GM23338 (cell line): Measurements from ENCODE around the gene PHACTR2. TPM values are rescaled to one million over a fixed set of nuclear protein-coding genes. Genes with fewer than 3 reads are reported as not detected.

Source experiments
- ATAC-seq: fragments of 200-7000 bp; cut with Tn5 transposase; 3 replicates; pipeline ENCODE4 v1.9.1; 2020
- DNase-seq: peaks from one replicate; pipeline ENCODE4 v3.0.0-alpha.2; 2015; ENCODE audit warnings: low spot score
- H2AFZ ChIP-seq: fragments of 200-600 bp; sonication (generic); 2 replicates; pipeline ENCODE4 v1.8.0; 2016; ENCODE audit warnings: antibody characterized with exemption, mild to moderate bottlenecking, moderate library complexity
- H3F3A ChIP-seq: fragments of 200-600 bp; sonication (generic); replicated peaks from 2 replicates; pipeline ENCODE4 v1.8.0; 2017; ENCODE audit warnings: antibody characterized with exemption, mixed run types, low read depth
- H3K27ac ChIP-seq: fragments of 200-600 bp; sonication (generic); 2 replicates; pipeline ENCODE4 v1.6.1; 2016; ENCODE audit warnings: low read depth
- H3K27me3 ChIP-seq: fragments of 200-600 bp; sonication (generic); 2 replicates; pipeline ENCODE4 v1.8.0; 2016; ENCODE audit warnings: mild to moderate bottlenecking, mixed run types, moderate library complexity; ENCODE audit not compliant: insufficient read depth
- H3K36me3 ChIP-seq: fragments of 200-600 bp; sonication (generic); 2 replicates; pipeline ENCODE4 v1.8.0; 2016; ENCODE audit warnings: mild to moderate bottlenecking; ENCODE audit not compliant: insufficient read depth
- H3K4me1 ChIP-seq: fragments of 200-600 bp; sonication (generic); 2 replicates; pipeline ENCODE4 v1.8.0; 2016; ENCODE audit warnings: mild to moderate bottlenecking, moderate library complexity; ENCODE audit not compliant: insufficient read depth
- H3K4me2 ChIP-seq: fragments of 200-600 bp; sonication (generic); 2 replicates; pipeline ENCODE4 v1.7.1; 2017; ENCODE audit warnings: mixed run types
- H3K4me3 ChIP-seq: fragments of 200-600 bp; sonication (generic); 2 replicates; pipeline ENCODE4 v1.6.1; 2016; ENCODE audit warnings: mixed run types
- H3K79me2 ChIP-seq: fragments of 200-600 bp; sonication (generic); replicated peaks from 2 replicates; pipeline ENCODE4 v1.8.0; 2017; ENCODE audit warnings: mild to moderate bottlenecking; ENCODE audit not compliant: insufficient read depth
- H3K9me2 ChIP-seq: fragments of 200-600 bp; sonication (generic); 2 replicates; pipeline ENCODE4 v1.8.0; 2017; ENCODE audit not compliant: insufficient read depth
- H4K20me1 ChIP-seq: fragments of 200-600 bp; sonication (generic); replicated peaks from 2 replicates; pipeline ENCODE4 v1.8.0; 2017; ENCODE audit warnings: mild to moderate bottlenecking; ENCODE audit not compliant: insufficient read depth
- H3K27ac Mint-ChIP-seq: 2 replicates; pipeline ENCODE4 v1.8.0; 2020; ENCODE audit warnings: inconsistent platforms, mild to moderate bottlenecking, moderate library complexity, mixed read lengths
- H3K27me3 Mint-ChIP-seq: 3 replicates; pipeline ENCODE4 v1.8.0; 2022; ENCODE audit warnings: low read depth, mild to moderate bottlenecking, moderate library complexity, mixed read lengths, inconsistent platforms; ENCODE audit not compliant: insufficient read depth, poor library complexity
- H3K36me3 Mint-ChIP-seq: 3 replicates; pipeline ENCODE4 v1.8.0; 2021; ENCODE audit warnings: low read depth, mild to moderate bottlenecking, inconsistent platforms, moderate library complexity, mixed read lengths
- H3K4me1 Mint-ChIP-seq: 3 replicates; pipeline ENCODE4 v1.8.0; 2020; ENCODE audit warnings: mild to moderate bottlenecking, inconsistent platforms, mixed read lengths
- H3K4me3 Mint-ChIP-seq: 3 replicates; pipeline ENCODE4 v1.8.0; 2021; ENCODE audit warnings: moderate library complexity, mild to moderate bottlenecking, inconsistent platforms, mixed read lengths
- H3K9me3 Mint-ChIP-seq: 3 replicates; pipeline ENCODE4 v1.8.0; 2020; ENCODE audit warnings: moderate library complexity, mild to moderate bottlenecking, inconsistent platforms, mixed read lengths
- CREB1 ChIP-seq: fragments of 250-450 bp; sonication (Bioruptor Pico); IDR thresholded peaks from 2 replicates; pipeline ENCODE4 v1.5.0; 2020; ENCODE audit warnings: low read depth, mild to moderate bottlenecking, moderate library complexity
- EZH2 ChIP-seq: fragments of 200-600 bp; sonication (generic); IDR thresholded peaks from one replicate; pipeline ENCODE4 v1.8.0; 2017; ENCODE audit warnings: antibody characterized with exemption, mild to moderate bottlenecking, low read depth; ENCODE audit not compliant: unreplicated experiment
- EZH2phosphoT487 ChIP-seq: fragments of 200-600 bp; sonication (generic); IDR thresholded peaks from one replicate; pipeline ENCODE4 v1.8.1; 2018; ENCODE audit warnings: antibody characterized with exemption; ENCODE audit not compliant: unreplicated experiment
- JUNB ChIP-seq: IDR thresholded peaks from one replicate; pipeline ENCODE4 v1.6.1; 2016; ENCODE audit warnings: antibody characterized with exemption; ENCODE audit not compliant: unreplicated experiment
- NANOG ChIP-seq: IDR thresholded peaks from 2 replicates; pipeline ENCODE4 v1.6.1; 2016; ENCODE audit warnings: antibody characterized with exemption, borderline replicate concordance
- POLR2AphosphoS5 ChIP-seq: IDR thresholded peaks from 2 replicates; pipeline ENCODE4 v1.6.1; 2016; ENCODE audit warnings: antibody characterized with exemption, low read depth
- STAT1 ChIP-seq: IDR thresholded peaks from one replicate; pipeline ENCODE4 v1.6.1; 2016; ENCODE audit warnings: antibody characterized with exemption; ENCODE audit not compliant: unreplicated experiment
- ZNF114 ChIP-seq: fragments of 250-450 bp; sonication (Bioruptor Pico); IDR thresholded peaks from 2 replicates; pipeline ENCODE4 v1.5.0; 2020; ENCODE audit warnings: mild to moderate bottlenecking, moderate library complexity
- ZNF331 ChIP-seq: fragments of 250-450 bp; sonication (Bioruptor Pico); IDR thresholded peaks from 2 replicates; pipeline ENCODE4 v1.5.0; 2020; ENCODE audit warnings: low read depth, mild to moderate bottlenecking, moderate library complexity
- polyA plus RNA-seq: library from polyadenylated mRNA; unstranded; fragments of >200 nt; fragmentation: Nextera tagmentation; extraction: Ambion mirVana; gene quantifications from 2 replicates; pipeline ENCODE4 v1.2.1, GENCODE V29; 2016
- total RNA-seq: library from RNA; depleted of rRNA; stranded (reverse); fragments of >200 nt; shearing (Covaris generic); gene quantifications from 2 replicates; pipeline ENCODE4 v1.2.3, GENCODE V29; 2014
- TF ChIP-seq, protein P1 (sequence below): fragments of 250-450 bp; sonication (Bioruptor Pico); IDR thresholded peaks from 2 replicates; pipeline ENCODE4 v1.5.0; 2020; ENCODE audit warnings: mild to moderate bottlenecking, moderate library complexity
- TF ChIP-seq, protein P2 (sequence below): IDR thresholded peaks from 2 replicates; pipeline ENCODE4 v1.6.1; 2016; ENCODE audit warnings: antibody characterized with exemption
- TF ChIP-seq, protein P3 (sequence below): IDR thresholded peaks from one replicate; pipeline ENCODE4 v1.6.1; 2018; ENCODE audit warnings: antibody characterized with exemption; ENCODE audit not compliant: unreplicated experiment
- TF ChIP-seq, protein P4 (sequence below), 2 experiments: fragments of 200-600 bp in 1 of 2; sonication (generic) in 1 of 2; conservative IDR thresholded peaks; 2 replicates each; pipeline versions ENCODE4 v1.5.1 to v1.6.1; 2016 to 2017; ENCODE audit warnings: antibody characterized with exemption in 2 of 2, low read depth in 2 of 2, mild to moderate bottlenecking in 2 of 2, moderate library complexity in 1 of 2

Gene PHACTR2
- total and polyA plus RNA-seq, 2 experiments from 2014 or later, result 67.7 to 105 TPM

DNA sequence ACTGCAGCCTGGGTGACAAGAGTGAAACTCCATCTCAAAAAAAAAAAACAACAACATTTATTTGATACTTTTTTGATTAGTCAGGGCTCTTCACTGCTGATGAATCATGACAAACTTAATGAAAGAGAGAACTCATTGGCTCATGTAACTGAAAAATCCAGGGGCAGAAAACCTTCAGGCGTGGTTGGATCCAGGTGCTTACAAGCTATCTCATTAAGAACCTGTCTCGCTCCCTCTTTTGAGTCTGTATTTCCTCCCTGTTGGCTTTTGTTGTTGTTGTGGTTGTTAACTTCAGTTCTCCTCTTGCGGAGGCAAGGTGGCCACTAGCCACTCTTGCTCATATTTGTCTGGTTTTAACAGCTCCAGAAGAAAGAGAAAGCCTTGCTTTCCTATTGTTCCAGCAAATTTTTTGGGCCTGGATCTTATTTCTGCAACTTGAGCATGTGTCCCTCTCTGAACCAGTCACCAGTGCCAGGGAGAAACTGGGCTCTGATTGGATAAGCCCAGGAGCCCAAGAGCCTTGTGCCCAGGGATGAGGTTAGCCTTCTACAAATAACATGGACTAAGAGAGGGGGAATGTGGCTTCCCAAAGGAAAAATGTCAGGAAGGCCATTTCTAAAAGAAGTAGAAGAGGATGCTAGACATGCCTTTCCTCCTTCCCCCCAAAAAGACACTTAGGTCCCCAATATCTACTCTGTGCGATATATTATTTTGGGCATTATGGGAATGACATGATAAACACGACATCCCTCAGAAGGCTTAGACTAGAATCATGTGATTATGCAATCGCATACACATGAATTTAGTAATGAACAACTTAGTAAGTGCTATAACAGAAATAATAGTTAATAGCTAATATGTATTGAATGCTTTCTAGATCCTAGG, 64.5 kb downstream of the PHACTR2 start:
- H3K4me1 Mint-ChIP-seq, result peaks cover 46% of the 10 kb centered on the region
- H3K27ac Mint-ChIP-seq, result no peak overlapping the region
- H3K9me2 ChIP-seq, result no peaks in the 10 kb centered on the region

More for the DNA sequence above, 64.5 kb downstream of the PHACTR2 start:
- Histone ChIP-seq H3K27ac (peak overlapping the region; percentile 93), H3K4me2 (peak overlapping the region; percentile 18; the same call in 1 of the 2 replicates), H3K27me3 (no peaks in the 10 kb centered on the region), H2AFZ (no peak overlapping the region), H3F3A (no peaks in the 10 kb centered on the region), H4K20me1 (no peaks in the 10 kb centered on the region), H3K4me1 (peaks cover 43% of the 10 kb centered on the region), H3K79me2 (peaks cover 32% of the 10 kb centered on the region), H3K4me3 (no peak overlapping the region), H3K36me3 (no peaks in the 10 kb centered on the region)
- no peak for ATAC-seq
- H3K27me3 Mint-ChIP-seq, result peaks cover 2% of the 10 kb centered on the region
- DNase-seq, result no peak
- H3K4me3 Mint-ChIP-seq, result no peak overlapping the region
- H3K36me3 Mint-ChIP-seq, result peaks cover 7% of the 10 kb centered on the region
- TF ChIP-seq EZH2 (no peak), ZNF114 (CRISPR knock-in tag) (no peak), POLR2AphosphoS5 (no peak), EZH2phosphoT487 (no peak), JUNB (no peak), STAT1 (no peak), CREB1 (no peak), NANOG (no peak), ZNF331 (CRISPR knock-in tag) (no peak)
- TF ChIP-seq, protein P1, sequence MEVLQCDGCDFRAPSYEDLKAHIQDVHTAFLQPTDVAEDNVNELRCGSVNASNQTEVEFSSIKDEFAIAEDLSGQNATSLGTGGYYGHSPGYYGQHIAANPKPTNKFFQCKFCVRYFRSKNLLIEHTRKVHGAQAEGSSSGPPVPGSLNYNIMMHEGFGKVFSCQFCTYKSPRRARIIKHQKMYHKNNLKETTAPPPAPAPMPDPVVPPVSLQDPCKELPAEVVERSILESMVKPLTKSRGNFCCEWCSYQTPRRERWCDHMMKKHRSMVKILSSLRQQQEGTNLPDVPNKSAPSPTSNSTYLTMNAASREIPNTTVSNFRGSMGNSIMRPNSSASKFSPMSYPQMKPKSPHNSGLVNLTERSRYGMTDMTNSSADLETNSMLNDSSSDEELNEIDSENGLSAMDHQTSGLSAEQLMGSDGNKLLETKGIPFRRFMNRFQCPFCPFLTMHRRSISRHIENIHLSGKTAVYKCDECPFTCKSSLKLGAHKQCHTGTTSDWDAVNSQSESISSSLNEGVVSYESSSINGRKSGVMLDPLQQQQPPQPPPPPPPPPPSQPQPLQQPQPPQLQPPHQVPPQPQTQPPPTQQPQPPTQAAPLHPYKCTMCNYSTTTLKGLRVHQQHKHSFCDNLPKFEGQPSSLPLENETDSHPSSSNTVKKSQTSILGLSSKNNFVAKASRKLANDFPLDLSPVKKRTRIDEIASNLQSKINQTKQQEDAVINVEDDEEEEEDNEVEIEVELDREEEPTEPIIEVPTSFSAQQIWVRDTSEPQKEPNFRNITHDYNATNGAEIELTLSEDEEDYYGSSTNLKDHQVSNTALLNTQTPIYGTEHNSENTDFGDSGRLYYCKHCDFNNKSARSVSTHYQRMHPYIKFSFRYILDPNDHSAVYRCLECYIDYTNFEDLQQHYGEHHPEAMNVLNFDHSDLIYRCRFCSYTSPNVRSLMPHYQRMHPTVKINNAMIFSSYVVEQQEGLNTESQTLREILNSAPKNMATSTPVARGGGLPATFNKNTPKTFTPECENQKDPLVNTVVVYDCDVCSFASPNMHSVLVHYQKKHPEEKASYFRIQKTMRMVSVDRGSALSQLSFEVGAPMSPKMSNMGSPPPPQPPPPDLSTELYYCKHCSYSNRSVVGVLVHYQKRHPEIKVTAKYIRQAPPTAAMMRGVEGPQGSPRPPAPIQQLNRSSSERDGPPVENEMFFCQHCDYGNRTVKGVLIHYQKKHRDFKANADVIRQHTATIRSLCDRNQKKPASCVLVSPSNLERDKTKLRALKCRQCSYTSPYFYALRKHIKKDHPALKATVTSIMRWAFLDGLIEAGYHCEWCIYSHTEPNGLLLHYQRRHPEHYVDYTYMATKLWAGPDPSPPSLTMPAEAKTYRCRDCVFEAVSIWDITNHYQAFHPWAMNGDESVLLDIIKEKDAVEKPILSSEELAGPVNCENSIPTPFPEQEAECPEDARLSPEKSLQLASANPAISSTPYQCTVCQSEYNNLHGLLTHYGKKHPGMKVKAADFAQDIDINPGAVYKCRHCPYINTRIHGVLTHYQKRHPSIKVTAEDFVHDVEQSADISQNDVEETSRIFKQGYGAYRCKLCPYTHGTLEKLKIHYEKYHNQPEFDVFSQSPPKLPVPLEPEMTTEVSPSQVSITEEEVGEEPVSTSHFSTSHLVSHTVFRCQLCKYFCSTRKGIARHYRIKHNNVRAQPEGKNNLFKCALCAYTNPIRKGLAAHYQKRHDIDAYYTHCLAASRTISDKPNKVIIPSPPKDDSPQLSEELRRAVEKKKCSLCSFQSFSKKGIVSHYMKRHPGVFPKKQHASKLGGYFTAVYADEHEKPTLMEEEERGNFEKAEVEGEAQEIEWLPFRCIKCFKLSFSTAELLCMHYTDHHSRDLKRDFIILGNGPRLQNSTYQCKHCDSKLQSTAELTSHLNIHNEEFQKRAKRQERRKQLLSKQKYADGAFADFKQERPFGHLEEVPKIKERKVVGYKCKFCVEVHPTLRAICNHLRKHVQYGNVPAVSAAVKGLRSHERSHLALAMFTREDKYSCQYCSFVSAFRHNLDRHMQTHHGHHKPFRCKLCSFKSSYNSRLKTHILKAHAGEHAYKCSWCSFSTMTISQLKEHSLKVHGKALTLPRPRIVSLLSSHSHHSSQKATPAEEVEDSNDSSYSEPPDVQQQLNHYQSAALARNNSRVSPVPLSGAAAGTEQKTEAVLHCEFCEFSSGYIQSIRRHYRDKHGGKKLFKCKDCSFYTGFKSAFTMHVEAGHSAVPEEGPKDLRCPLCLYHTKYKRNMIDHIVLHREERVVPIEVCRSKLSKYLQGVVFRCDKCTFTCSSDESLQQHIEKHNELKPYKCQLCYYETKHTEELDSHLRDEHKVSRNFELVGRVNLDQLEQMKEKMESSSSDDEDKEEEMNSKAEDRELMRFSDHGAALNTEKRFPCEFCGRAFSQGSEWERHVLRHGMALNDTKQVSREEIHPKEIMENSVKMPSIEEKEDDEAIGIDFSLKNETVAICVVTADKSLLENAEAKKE (CRISPR knock-in tag), result no peak
- TF ChIP-seq, protein P2, sequence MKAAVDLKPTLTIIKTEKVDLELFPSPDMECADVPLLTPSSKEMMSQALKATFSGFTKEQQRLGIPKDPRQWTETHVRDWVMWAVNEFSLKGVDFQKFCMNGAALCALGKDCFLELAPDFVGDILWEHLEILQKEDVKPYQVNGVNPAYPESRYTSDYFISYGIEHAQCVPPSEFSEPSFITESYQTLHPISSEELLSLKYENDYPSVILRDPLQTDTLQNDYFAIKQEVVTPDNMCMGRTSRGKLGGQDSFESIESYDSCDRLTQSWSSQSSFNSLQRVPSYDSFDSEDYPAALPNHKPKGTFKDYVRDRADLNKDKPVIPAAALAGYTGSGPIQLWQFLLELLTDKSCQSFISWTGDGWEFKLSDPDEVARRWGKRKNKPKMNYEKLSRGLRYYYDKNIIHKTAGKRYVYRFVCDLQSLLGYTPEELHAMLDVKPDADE, result no peak
- TF ChIP-seq, protein P3, sequence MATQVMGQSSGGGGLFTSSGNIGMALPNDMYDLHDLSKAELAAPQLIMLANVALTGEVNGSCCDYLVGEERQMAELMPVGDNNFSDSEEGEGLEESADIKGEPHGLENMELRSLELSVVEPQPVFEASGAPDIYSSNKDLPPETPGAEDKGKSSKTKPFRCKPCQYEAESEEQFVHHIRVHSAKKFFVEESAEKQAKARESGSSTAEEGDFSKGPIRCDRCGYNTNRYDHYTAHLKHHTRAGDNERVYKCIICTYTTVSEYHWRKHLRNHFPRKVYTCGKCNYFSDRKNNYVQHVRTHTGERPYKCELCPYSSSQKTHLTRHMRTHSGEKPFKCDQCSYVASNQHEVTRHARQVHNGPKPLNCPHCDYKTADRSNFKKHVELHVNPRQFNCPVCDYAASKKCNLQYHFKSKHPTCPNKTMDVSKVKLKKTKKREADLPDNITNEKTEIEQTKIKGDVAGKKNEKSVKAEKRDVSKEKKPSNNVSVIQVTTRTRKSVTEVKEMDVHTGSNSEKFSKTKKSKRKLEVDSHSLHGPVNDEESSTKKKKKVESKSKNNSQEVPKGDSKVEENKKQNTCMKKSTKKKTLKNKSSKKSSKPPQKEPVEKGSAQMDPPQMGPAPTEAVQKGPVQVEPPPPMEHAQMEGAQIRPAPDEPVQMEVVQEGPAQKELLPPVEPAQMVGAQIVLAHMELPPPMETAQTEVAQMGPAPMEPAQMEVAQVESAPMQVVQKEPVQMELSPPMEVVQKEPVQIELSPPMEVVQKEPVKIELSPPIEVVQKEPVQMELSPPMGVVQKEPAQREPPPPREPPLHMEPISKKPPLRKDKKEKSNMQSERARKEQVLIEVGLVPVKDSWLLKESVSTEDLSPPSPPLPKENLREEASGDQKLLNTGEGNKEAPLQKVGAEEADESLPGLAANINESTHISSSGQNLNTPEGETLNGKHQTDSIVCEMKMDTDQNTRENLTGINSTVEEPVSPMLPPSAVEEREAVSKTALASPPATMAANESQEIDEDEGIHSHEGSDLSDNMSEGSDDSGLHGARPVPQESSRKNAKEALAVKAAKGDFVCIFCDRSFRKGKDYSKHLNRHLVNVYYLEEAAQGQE, result no peak
- TF ChIP-seq, protein P4, sequence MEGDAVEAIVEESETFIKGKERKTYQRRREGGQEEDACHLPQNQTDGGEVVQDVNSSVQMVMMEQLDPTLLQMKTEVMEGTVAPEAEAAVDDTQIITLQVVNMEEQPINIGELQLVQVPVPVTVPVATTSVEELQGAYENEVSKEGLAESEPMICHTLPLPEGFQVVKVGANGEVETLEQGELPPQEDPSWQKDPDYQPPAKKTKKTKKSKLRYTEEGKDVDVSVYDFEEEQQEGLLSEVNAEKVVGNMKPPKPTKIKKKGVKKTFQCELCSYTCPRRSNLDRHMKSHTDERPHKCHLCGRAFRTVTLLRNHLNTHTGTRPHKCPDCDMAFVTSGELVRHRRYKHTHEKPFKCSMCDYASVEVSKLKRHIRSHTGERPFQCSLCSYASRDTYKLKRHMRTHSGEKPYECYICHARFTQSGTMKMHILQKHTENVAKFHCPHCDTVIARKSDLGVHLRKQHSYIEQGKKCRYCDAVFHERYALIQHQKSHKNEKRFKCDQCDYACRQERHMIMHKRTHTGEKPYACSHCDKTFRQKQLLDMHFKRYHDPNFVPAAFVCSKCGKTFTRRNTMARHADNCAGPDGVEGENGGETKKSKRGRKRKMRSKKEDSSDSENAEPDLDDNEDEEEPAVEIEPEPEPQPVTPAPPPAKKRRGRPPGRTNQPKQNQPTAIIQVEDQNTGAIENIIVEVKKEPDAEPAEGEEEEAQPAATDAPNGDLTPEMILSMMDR (conservative IDR thresholded peaks at IDR 0.05; ENCODE audit: low read depth in 2 of 2), result no peak
- H3K9me3 Mint-ChIP-seq, result no peaks in the 10 kb centered on the region; the same call in 2 of the 3 replicates
